HepG2 (cell line): ENCODE data around the gene HBA2. TPM values are rescaled to one million over a fixed set of nuclear protein-coding genes. Genes with fewer than 3 reads are reported as not detected.

Experiments
- AGO1 ChIP-seq: fragments of 200-400 bp; formaldehyde crosslinking; IDR thresholded peaks from 2 replicates; pipeline ENCODE4 v1.6.1; 2017; ENCODE audit warnings: mild to moderate bottlenecking, low read depth, low read length, moderate library complexity; ENCODE audit not compliant: poor library complexity, severe bottlenecking
- CBFB ChIP-seq: sonication (generic); formaldehyde crosslinking; IDR thresholded peaks from 2 replicates; pipeline ENCODE4 v1.4.0; 2020; ENCODE audit warnings: missing genetic modification reagents
- GFI1 ChIP-seq: sonication (generic); formaldehyde crosslinking; IDR thresholded peaks from 2 replicates; pipeline ENCODE4 v1.5.0; 2020; ENCODE audit warnings: missing genetic modification reagents, mild to moderate bottlenecking, borderline replicate concordance
- HHEX ChIP-seq: IDR thresholded peaks from 2 replicates; pipeline ENCODE4 v1.6.1; 2016; ENCODE audit warnings: control low read depth
- MAFF ChIP-seq: IDR thresholded peaks from 2 replicates; pipeline ENCODE4 v1.6.1; 2011; ENCODE audit warnings: low read depth, low read length, improper control_type of control experiment
- MEIS2 ChIP-seq: sonication (generic); formaldehyde crosslinking; IDR thresholded peaks from 2 replicates; pipeline ENCODE4 v1.9.0; 2021; ENCODE audit warnings: mild to moderate bottlenecking, missing genetic modification reagents
- MXD3 ChIP-seq: IDR thresholded peaks from 2 replicates; pipeline ENCODE4 v1.6.1; 2016; ENCODE audit warnings: mild to moderate bottlenecking, missing biosample characterization, missing genetic modification reagents
- RBM39 ChIP-seq: fragments of 200-400 bp; formaldehyde crosslinking; IDR thresholded peaks from one replicate; pipeline ENCODE4 v1.6.1; 2018; ENCODE audit warnings: antibody characterized with exemption, mild to moderate bottlenecking, low read depth, low read length; ENCODE audit not compliant: poor library complexity, severe bottlenecking
- SAP130 ChIP-seq: IDR thresholded peaks from 2 replicates; pipeline ENCODE4 v1.6.1; 2016; ENCODE audit warnings: low read depth
- SIN3B ChIP-seq: fragments of 150-350 bp; IDR thresholded peaks from 2 replicates; pipeline ENCODE4 v1.6.1; 2014; ENCODE audit warnings: low read length
- SRSF9 ChIP-seq: fragments of 200-400 bp; formaldehyde crosslinking; IDR thresholded peaks from 2 replicates; pipeline ENCODE4 v1.6.1; 2018; ENCODE audit warnings: borderline replicate concordance, mild to moderate bottlenecking, low read depth, low read length; ENCODE audit not compliant: insufficient read depth, poor library complexity, severe bottlenecking
- STAG1 ChIP-seq: sonication (generic); formaldehyde crosslinking; IDR thresholded peaks from 2 replicates; pipeline ENCODE4 v1.4.0; 2020; ENCODE audit warnings: missing genetic modification reagents
- SUZ12 ChIP-seq: fragments of 150-350 bp; IDR thresholded peaks from 2 replicates; pipeline ENCODE4 v1.6.1; 2014; ENCODE audit warnings: low read depth, low read length
- TOPORS ChIP-seq: sonication (generic); formaldehyde crosslinking; IDR thresholded peaks from 2 replicates; pipeline ENCODE4 v1.8.0; 2023; ENCODE audit warnings: mild to moderate bottlenecking, missing genetic modification reagents
- ZFP37 ChIP-seq: sonication (generic); formaldehyde crosslinking; IDR thresholded peaks from 2 replicates; pipeline ENCODE4 v1.4.0; 2020; ENCODE audit warnings: missing genetic modification reagents, borderline replicate concordance
- ZNF138 ChIP-seq: sonication (generic); formaldehyde crosslinking; IDR thresholded peaks from 2 replicates; pipeline ENCODE4 v1.5.0; 2020; ENCODE audit warnings: mild to moderate bottlenecking, low read depth, missing genetic modification reagents
- ZNF292 ChIP-seq: sonication (generic); formaldehyde crosslinking; IDR thresholded peaks from 2 replicates; pipeline ENCODE4 v1.8.1; 2022; ENCODE audit warnings: mild to moderate bottlenecking, low read depth, missing genetic modification reagents, borderline replicate concordance
- ZNF333 ChIP-seq: sonication (generic); formaldehyde crosslinking; IDR thresholded peaks from 2 replicates; pipeline ENCODE4 v1.4.0; 2020; ENCODE audit warnings: mild to moderate bottlenecking, missing genetic modification reagents, borderline replicate concordance
- ZNF343 ChIP-seq: sonication (generic); formaldehyde crosslinking; IDR thresholded peaks from 2 replicates; pipeline ENCODE4 v1.4.0; 2020; ENCODE audit warnings: mild to moderate bottlenecking, missing genetic modification reagents
- ZNF510 ChIP-seq: sonication (generic); formaldehyde crosslinking; IDR thresholded peaks from 2 replicates; pipeline ENCODE4 v1.4.0; 2020; ENCODE audit warnings: low read depth, mild to moderate bottlenecking, missing genetic modification reagents
- ZNF569 ChIP-seq: sonication (generic); formaldehyde crosslinking; IDR thresholded peaks from 2 replicates; pipeline ENCODE4 v1.5.0; 2020; ENCODE audit warnings: mild to moderate bottlenecking, missing genetic modification reagents, moderate library complexity, borderline replicate concordance
- ZNF570 ChIP-seq: sonication (generic); formaldehyde crosslinking; IDR thresholded peaks from 2 replicates; pipeline ENCODE4 v1.4.0; 2020; ENCODE audit warnings: mild to moderate bottlenecking, missing genetic modification reagents, borderline replicate concordance
- ZNF687 ChIP-seq: sonication (generic); formaldehyde crosslinking; IDR thresholded peaks from 2 replicates; pipeline ENCODE4 v1.5.1; 2020; ENCODE audit warnings: mild to moderate bottlenecking, missing genetic modification reagents, moderate library complexity
- ZNF781 ChIP-seq: sonication (generic); formaldehyde crosslinking; IDR thresholded peaks from 2 replicates; pipeline ENCODE4 v1.5.1; 2020; ENCODE audit warnings: borderline replicate concordance, mild to moderate bottlenecking, missing genetic modification reagents; ENCODE audit errors: not compliant biosample characterization
- ZSCAN31 ChIP-seq: sonication (generic); formaldehyde crosslinking; IDR thresholded peaks from 2 replicates; pipeline ENCODE4 v1.5.0; 2020; ENCODE audit warnings: low read depth, mild to moderate bottlenecking, missing genetic modification reagents
- polyA plus RNA-seq, 8 experiments: library from polyadenylated mRNA; depleted of rRNA in 3 of 8; stranded (reverse) in 7 of 8; unstranded in 1 of 8; fragments of >200 nt; fragmentation: Illumina TruSeq in 4 of 8; extraction: Trizol in 4 of 8; gene quantifications; 2 replicates each; pipeline versions ENCODE4 v1.2.1 to v1.2.3, GENCODE V29; 2011 to 2016; ENCODE audit warnings: low read depth in 4 of 8, missing spikeins in 1 of 8, mixed read lengths in 1 of 8; ENCODE audit not compliant: insufficient read depth in 1 of 8
- total RNA-seq, 5 experiments: library from RNA; depleted of rRNA; stranded (reverse); fragments of >200 nt; fragmentation: Illumina TruSeq; extraction: Trizol; gene quantifications; 2 replicates each; pipeline ENCODE4 v1.2.3, GENCODE V29; 2016; ENCODE audit warnings: low read depth in 1 of 5
- TF ChIP-seq, protein P1 (sequence below): sonication (generic); formaldehyde crosslinking; IDR thresholded peaks from 2 replicates; pipeline ENCODE4 v1.4.0; 2020; ENCODE audit warnings: missing genetic modification reagents, mild to moderate bottlenecking, borderline replicate concordance

The HBA2 gene
- total and polyA plus RNA-seq, 2 of the 13 experiments (the other 11 are each of a cell fraction or from before 2014, with no cell fraction given) = not detected

DNA sequence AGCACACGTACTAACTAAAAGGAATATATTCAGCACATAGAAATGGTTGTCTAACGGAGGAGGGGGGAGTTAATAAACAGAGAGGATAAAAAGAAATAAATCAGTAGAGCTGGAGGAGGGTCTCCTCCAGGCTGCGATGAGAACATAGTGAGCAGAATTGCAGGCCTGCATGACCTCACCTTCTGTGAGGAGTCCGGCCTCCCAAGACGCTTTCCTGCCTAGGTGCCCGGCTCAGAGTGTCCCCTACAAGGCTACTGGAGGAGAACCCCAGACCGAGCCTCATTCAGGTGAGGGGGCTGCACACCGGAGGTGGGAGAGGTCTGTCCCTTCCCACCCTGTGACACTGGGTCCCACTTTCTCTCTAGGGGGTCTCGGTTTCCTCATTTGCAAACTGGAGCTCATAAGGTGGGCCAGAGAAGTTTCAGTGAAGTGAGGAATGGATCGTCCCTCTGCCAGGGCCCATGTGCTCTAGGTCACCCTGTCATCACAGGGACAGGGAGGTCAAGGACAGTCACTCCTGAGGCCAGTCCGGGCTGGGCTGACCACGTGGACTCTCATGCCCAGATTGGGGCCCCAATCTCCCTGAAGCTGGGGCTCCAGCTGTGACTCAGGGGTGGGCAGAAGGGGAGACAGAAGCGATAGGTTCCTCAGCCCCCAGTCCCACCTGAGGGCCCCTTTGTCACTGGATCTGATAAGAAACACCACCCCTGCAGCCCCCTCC is 10.2 kb upstream of the HBA2 start (continued):
- TF ChIP-seq ZNF687 (CRISPR knock-in tag) (peak; percentile 82), GFI1 (CRISPR knock-in tag) (no peak), ZNF781 (no peak), ZNF570 (no peak), ZNF510 (CRISPR knock-in tag) (no peak), ZNF292 (CRISPR knock-in tag) (no peak), MAFF (no peak), SUZ12 (no peak), ZNF343 (no peak), RBM39 (no peak), ZNF569 (no peak), MEIS2 (CRISPR knock-in tag) (peak; percentile 48; the same call in 1 of the 2 replicates), TOPORS (CRISPR knock-in tag) (no peak), STAG1 (no peak), SAP130 (peak; percentile 83), ZSCAN31 (CRISPR knock-in tag) (no peak), HHEX (CRISPR knock-in tag) (no peak), SRSF9 (no peak), CBFB (CRISPR knock-in tag) (no peak), MXD3 (no peak), AGO1 (no peak), ZNF138 (CRISPR knock-in tag) (no peak), SIN3B (no peak), ZFP37 (CRISPR knock-in tag) (no peak), ZNF333 (CRISPR knock-in tag) (no peak)
- TF ChIP-seq, protein P1, sequence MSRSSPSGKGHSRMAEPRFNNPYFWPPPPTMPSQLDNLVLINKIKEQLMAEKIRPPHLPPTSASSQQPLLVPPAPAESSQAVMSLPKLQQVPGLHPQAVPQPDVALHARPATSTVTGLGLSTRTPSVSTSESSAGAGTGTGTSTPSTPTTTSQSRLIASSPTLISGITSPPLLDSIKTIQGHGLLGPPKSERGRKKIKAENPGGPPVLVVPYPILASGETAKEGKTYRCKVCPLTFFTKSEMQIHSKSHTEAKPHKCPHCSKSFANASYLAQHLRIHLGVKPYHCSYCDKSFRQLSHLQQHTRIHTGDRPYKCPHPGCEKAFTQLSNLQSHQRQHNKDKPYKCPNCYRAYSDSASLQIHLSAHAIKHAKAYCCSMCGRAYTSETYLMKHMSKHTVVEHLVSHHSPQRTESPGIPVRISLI (CRISPR knock-in tag) = no peak
